ENCODE measurements around the gene AXL.

AXL gene

GRCh38 chr19:41305927-41306793, 87.1 kb downstream of the AXL start:
- DNase-seq (ENCODE audit: extremely low read depth in 1 of 2, low read depth in 1 of 2), result no peak

GRCh38 chr19:41307090-41307875, 88.3 kb downstream of the AXL start:
- no peak for DNase-seq (ENCODE audit: extremely low read depth in 1 of 2, low read depth in 1 of 2)

DNA sequence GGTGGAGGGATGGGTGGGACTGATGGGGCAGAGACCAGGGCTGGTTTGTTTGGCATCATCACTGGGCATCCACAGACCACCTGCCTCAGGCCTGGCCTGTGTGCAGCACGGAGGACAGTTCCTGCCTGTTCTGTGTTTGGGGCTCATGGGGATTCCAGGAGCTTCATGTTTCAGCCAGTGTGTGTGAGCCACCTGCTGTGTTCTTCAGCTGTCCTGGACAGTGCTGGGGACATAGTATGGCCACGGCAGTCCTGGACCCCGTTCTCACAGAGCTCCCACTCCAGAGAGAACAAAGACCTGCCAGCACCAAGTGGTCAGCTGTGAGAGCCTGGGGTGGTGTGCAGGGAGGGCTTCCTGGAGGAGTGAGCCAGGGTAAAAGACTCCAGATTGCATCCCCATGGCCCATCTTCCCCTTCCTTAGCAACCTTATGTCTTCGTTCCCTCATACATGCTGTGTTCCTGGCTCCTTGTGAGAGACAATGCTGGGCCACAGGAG, 89.0 kb downstream of the AXL start:
- DNase-seq (ENCODE audit: extremely low read depth in 1 of 2, low read depth in 1 of 2), result no peak

DNA sequence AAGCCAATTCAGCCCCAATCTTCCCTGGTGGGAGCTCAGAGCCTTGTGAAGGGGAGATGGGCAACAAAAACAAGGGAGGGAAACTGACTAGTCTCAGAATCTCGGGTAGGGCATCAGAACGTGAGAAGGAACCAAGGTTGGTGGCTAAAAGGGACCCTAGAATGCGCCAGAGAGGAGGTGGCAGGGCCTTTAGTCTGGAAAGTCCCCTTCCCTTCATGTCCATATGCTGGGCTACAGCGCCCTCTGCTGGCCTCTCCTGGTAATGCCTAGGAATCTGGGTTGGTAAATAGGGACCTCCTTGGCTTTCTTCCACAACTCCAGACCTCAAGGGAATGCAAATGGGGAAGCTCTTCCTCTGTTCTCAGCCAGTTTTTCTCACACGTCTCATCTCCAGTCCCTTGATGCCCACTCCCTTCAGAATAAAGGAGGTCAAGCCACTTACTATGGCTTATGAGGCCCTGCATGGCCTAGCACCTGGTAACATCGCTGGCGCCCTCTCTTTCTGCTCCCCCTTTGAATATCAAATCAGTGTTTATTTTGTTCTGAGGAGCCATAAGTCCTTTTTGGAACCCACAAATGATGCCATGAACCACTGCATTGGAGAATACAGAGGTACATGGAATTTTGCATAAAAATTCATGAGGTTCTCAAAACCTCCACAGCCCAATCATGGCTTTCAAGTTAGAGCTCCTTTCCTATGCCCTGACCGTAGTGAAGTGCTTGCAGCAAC, 89.6 kb downstream of the AXL start:
- DNase-seq (ENCODE audit: extremely low read depth in 1 of 2, low read depth in 1 of 2), result peak; percentile 67 to 83

GRCh38 chr19:41309180-41310032, 90.4 kb downstream of the AXL start:
- DNase-seq (ENCODE audit: extremely low read depth in 1 of 2, low read depth in 1 of 2), result no peak

GRCh38 chr19:41310033-41310831, 91.2 kb downstream of the AXL start, which contains the start of gene CCDC97:
Gene CCDC97, plus strand, starts transcription at chr19:41310172. Its CDS starts 139 bp downstream, at chr19:41310311.
- peak; percentile 80 to 81 for DNase-seq (ENCODE audit: extremely low read depth in 1 of 2, low read depth in 1 of 2)

DNA sequence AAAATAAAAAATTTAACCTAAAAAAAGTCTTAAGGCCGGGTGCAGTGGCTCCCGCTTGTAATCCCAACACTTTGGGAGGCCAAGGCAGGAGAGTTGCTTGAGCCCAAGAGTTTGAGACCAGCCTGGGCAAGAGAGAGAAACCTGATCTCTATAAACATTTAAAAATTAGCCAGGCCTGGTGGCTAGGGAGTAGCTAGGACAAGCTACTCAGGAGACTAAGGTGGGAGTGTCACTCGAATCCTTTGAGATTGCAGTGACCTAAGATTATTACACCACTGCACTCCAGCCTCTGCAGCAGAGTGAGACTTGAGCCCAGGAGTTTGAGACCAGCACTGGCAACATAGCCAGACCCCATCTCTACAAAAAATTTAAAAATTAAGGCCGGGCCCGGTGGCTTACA, 92.0 kb downstream of the AXL start:
- DNase-seq (ENCODE audit: extremely low read depth in 1 of 2, low read depth in 1 of 2), result no peak

All from stimulated activated CD8-positive, alpha-beta memory T cell treated with anti-CD3 and anti-CD28 coated beads, Interleukin-7, amount 100 ng/mL, for 48 hours (primary cell).